ENCODE results near the gene PTPRO. TPM values are rescaled to one million over a fixed set of nuclear protein-coding genes. Genes with fewer than 3 reads are reported as not detected.
A peak's percentile ranks its signal among the peaks of the same experiment; 100 is the strongest.

Gene PTPRO
- total RNA-seq, 4 donors from 2014 or later: 1.5 to 15.3 (median 8.0) TPM

DNA sequence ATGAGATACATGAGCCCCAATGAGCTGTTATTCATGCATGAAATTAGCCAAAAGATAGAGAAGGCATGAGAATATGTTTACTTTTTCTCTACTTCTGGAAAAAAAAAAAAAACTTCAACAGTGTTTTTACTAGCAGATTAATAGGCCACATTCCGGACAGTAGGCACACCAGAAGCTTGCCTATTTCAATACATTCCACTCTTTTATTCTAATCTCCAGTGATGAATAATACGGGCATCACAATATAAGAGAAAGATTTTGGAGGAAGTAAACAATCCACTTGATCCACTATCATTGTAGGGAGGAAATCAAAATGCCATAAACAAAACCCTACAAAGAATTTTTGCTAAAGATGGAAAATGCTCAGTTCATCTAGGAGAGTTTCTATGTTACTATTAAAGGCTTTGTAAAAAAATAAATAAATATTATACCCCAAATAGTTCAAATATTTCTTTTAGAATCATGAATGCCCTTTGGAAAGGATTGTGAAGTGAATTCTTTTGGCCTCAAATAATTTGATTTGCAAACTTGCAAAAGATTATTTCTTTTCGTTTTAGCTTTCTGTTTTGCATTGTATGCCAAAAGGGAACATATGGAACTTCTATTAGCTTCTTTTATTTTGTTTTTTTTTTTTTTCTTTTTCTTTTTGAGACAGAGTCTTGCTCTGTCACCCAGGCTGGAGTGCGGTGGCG lies 234.2 kb downstream of the PTPRO start:
- TF ChIP-seq POLR2A (IDR thresholded peaks at IDR 0.05) (no peak), CTCF (IDR thresholded peaks at IDR 0.05) (no peak)
- intact Hi-C loops (cut with DNase I; ENCODE audit: low total_unique reads): no loop called here
- peak overlapping the region in 1 of 2 donors; percentile 6 for H3K27ac ChIP-seq
- H3K27me3 ChIP-seq: no peaks in the 10 kb centered on the region
- no peak overlapping the region for H3K4me3 ChIP-seq
- H3K4me1 ChIP-seq: no peaks in the 10 kb centered on the region
- no peaks in the 10 kb centered on the region for H3K36me3 ChIP-seq
- no peak for DNase-seq
- no peaks in the 10 kb centered on the region for H3K9me3 ChIP-seq

GRCh38 chr12:15558915-15559528 lies 236.7 kb downstream of the PTPRO start:
- Histone ChIP-seq H3K27me3 (no peaks in the 10 kb centered on the region), H3K4me1 (no peaks in the 10 kb centered on the region), H3K36me3 (no peaks in the 10 kb centered on the region), H3K9me3 (no peaks in the 10 kb centered on the region), H3K4me3 (no peak overlapping the region), H3K27ac (no peak overlapping the region)
- TF ChIP-seq CTCF (IDR thresholded peaks at IDR 0.05) (no peak), POLR2A (IDR thresholded peaks at IDR 0.05) (no peak)
- intact Hi-C loops (cut with DNase I; ENCODE audit: low total_unique reads): no loop called here
- DNase-seq: no peak

DNA sequence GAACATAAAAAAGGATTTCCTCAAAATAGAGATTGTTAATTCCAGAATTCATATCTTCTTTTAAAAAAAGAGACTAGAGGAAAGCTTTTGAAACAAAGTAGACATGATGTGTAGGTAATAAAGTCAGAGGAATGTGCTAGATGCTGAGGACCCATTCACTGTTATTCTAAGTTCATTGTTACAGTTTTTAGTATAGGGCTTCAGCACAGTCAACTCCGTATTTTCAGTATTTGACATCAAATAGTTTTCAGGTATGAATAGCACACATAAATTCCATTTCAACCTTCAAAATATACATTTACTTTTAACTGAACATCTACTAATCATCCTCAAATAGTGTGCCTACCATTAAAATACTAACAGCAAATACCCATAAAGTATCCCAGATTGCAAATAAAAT lies 239.1 kb downstream of the PTPRO start:
- TF ChIP-seq CTCF (IDR thresholded peaks at IDR 0.05): no peak
- TF ChIP-seq POLR2A (IDR thresholded peaks at IDR 0.05): no peak
- intact Hi-C loops (cut with DNase I; ENCODE audit: low total_unique reads): no loop called here
- Histone ChIP-seq H3K4me1 (no peaks in the 10 kb centered on the region), H3K4me3 (no peak overlapping the region), H3K27ac (peak overlapping the region; percentile 66 to 70), H3K27me3 (no peaks in the 10 kb centered on the region), H3K36me3 (no peaks in the 10 kb centered on the region), H3K9me3 (no peaks in the 10 kb centered on the region)
- DNase-seq: no peak

DNA sequence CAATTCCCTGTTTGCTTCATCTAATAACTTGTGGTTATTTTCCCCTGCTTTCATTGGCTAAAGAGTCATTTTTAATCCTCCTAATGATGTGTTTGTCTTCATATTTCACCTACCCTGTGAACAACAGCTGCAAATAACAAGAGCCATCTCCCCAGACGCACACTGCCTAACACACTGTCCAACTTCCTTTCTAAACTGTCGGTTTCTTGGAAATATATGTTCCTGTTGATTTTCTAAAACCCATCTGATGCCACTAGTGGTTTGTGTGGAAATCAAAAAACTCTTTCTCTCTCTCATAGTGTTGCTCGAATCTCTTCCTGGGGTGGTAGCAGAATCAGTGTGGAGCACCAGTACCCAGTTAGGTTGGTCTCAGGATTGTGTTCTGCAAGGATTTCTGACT lies 240.0 kb downstream of the PTPRO start:
- DNase-seq: no peak
- Histone ChIP-seq H3K36me3 (no peaks in the 10 kb centered on the region), H3K27ac (peak overlapping the region; percentile 66 to 70), H3K4me3 (no peak overlapping the region), H3K9me3 (no peaks in the 10 kb centered on the region), H3K4me1 (no peaks in the 10 kb centered on the region), H3K27me3 (no peaks in the 10 kb centered on the region)
- intact Hi-C loops (cut with DNase I; ENCODE audit: low total_unique reads): no loop called here
- TF ChIP-seq CTCF (IDR thresholded peaks at IDR 0.05) (no peak), POLR2A (IDR thresholded peaks at IDR 0.05) (no peak)

- Histone ChIP-seq H3K4me1 (no peaks in the 10 kb centered on the region), H3K27ac (peak overlapping the region; percentile 66 to 70), H3K27me3 (no peaks in the 10 kb centered on the region), H3K4me3 (peak overlapping the region; percentile 5 to 14), H3K9me3 (no peaks in the 10 kb centered on the region), H3K36me3 (no peaks in the 10 kb centered on the region)
- DNase-seq: peak in 1 of 2 donors; percentile 43
- intact Hi-C loops (cut with DNase I; ENCODE audit: low total_unique reads): no loop called here
- TF ChIP-seq POLR2A (IDR thresholded peaks at IDR 0.05) (no peak), CTCF (IDR thresholded peaks at IDR 0.05) (no peak)
These were observed 241.4 kb downstream of the PTPRO start for GRCh38 chr12:15563663-15564062.
